Spleen (tissue), 11 donors: ENCODE results near the gene SELENOH. TPM values are rescaled to one million over a fixed set of nuclear protein-coding genes. Genes with fewer than 3 reads are reported as not detected.

Source experiments
- DNase-seq: peaks from one replicate; pipeline ENCODE4 v3.0.0-alpha.2; 2020
- H3K27ac ChIP-seq, 8 donors: fragments of 200-600 bp; sonication (generic) in 7 of 8; 1 replicate in 4 of 8; 2 replicates in 4 of 8; pipeline versions ENCODE4 v1.5.0 to v1.8.0; 2016 to 2021; ENCODE audit warnings: inconsistent platforms in 4 of 8, mild to moderate bottlenecking in 4 of 8, moderate library complexity in 1 of 8
- H3K27me3 ChIP-seq, 7 donors: fragments of 200-600 bp; sonication (generic) in 6 of 7; replicated peaks in 1 of 7; 1 replicate in 4 of 7; 2 replicates in 3 of 7; pipeline versions ENCODE4 v1.5.0 to v1.8.0; 2016 to 2021; ENCODE audit warnings: inconsistent platforms in 3 of 7, mild to moderate bottlenecking in 1 of 7
- H3K36me3 ChIP-seq, 6 donors: fragments of 200-600 bp; sonication (generic) in 5 of 6; 1 replicate in 4 of 6; 2 replicates in 2 of 6; pipeline versions ENCODE4 v1.5.0 to v1.8.0; 2016 to 2021; ENCODE audit warnings: inconsistent platforms in 2 of 6
- H3K4me1 ChIP-seq, 6 donors: fragments of 200-600 bp; sonication (generic) in 5 of 6; 1 replicate in 3 of 6; 2 replicates in 3 of 6; pipeline versions ENCODE4 v1.5.0 to v1.8.0; 2016 to 2021; ENCODE audit warnings: inconsistent platforms in 3 of 6
- H3K4me3 ChIP-seq, 8 donors: fragments of 200-600 bp; sonication (generic) in 7 of 8; 1 replicate in 4 of 8; 2 replicates in 4 of 8; pipeline versions ENCODE4 v1.5.0 to v1.8.0; 2016 to 2021; ENCODE audit warnings: inconsistent platforms in 4 of 8, mild to moderate bottlenecking in 4 of 8, moderate library complexity in 2 of 8
- H3K9me3 ChIP-seq, 8 donors: fragments of 200-600 bp; sonication (generic) in 7 of 8; 1 replicate in 4 of 8; 2 replicates in 4 of 8; pipeline versions ENCODE4 v1.5.0 to v1.8.0; 2016 to 2021; ENCODE audit warnings: inconsistent platforms in 4 of 8
- POLR2A ChIP-seq, 3 donors: fragments of 450-650 bp; IDR thresholded peaks; one replicate each; pipeline ENCODE4 v1.5.1; 2017; ENCODE audit warnings: antibody characterized with exemption in 3 of 3, mild to moderate bottlenecking in 1 of 3
- POLR2AphosphoS5 ChIP-seq, 3 donors: sonication (generic); formaldehyde crosslinking; IDR thresholded peaks; one replicate each; pipeline ENCODE4 v1.5.1; 2017; ENCODE audit warnings: antibody characterized with exemption in 3 of 3
- WGBS, 5 donors: extraction: QIAGEN DNeasy Blood & Tissue Kit in 3 of 5; methylation state at CpG; one replicate each; pipeline versions ENCODE4 v1.1.5 to v1.1.7; 2013 to 2018; 5-methylcytosine and 5-hydroxymethylcytosine counted together
- intact Hi-C: fragments of 100-400 bp; cut with DNase I; formaldehyde crosslinking; loops from one replicate; pipeline ENCODE4 v1.15.0; 2023; ENCODE audit warnings: low total_unique reads
- polyA plus RNA-seq, 3 donors: library from polyadenylated mRNA; stranded (reverse); fragments of 200-250 nt; gene quantifications; one replicate each; pipeline ENCODE4 v1.2.1, GENCODE V29; 2013
- total RNA-seq, 7 donors: library from RNA; depleted of rRNA in 3 of 7; stranded (reverse); fragments of >200 nt in 3 of 7; fragmentation: NEBNext Ultra II Directional in 4 of 7; extraction: Animal tissue kit (Norgen Biotek cat#: 25700) in 4 of 7; gene quantifications; one replicate each; pipeline versions ENCODE4 v1.1.0 to v1.2.1, GENCODE V29; 2016 to 2021
- TF ChIP-seq, protein P1 (sequence below), 11 experiments: fragments of 200-600 bp in 7 of 11; fragments of 450-650 bp in 4 of 11; sonication (generic) in 4 of 11; IDR thresholded peaks in 8 of 11; conservative IDR thresholded peaks in 3 of 11; 1 replicate in 7 of 11; 2 replicates in 4 of 11; pipeline versions ENCODE4 v1.4.0 to v1.8.0; 2016 to 2021; ENCODE audit warnings: antibody characterized with exemption in 11 of 11, inconsistent platforms in 4 of 11, mild to moderate bottlenecking in 1 of 11
- donor health status: healthy with polysubstance abuse.
- donor health status: DM: no; HTN: no; CAD: no; lungs with moderate emphysema.
- donor health status: DM: no; HTN: no; CAD: no.
- donor health status: Bipolar disorder and iron deficiency.
- donor health status: healthy.
- donor health status: DM: no; HTN: no; CAD: no.
- donor health status: DM: yes; HTN: yes; CAD: no.

SELENOH gene
- total and polyA plus RNA-seq, 10 donors = 79.1 to 247 (median 115) TPM

DNA sequence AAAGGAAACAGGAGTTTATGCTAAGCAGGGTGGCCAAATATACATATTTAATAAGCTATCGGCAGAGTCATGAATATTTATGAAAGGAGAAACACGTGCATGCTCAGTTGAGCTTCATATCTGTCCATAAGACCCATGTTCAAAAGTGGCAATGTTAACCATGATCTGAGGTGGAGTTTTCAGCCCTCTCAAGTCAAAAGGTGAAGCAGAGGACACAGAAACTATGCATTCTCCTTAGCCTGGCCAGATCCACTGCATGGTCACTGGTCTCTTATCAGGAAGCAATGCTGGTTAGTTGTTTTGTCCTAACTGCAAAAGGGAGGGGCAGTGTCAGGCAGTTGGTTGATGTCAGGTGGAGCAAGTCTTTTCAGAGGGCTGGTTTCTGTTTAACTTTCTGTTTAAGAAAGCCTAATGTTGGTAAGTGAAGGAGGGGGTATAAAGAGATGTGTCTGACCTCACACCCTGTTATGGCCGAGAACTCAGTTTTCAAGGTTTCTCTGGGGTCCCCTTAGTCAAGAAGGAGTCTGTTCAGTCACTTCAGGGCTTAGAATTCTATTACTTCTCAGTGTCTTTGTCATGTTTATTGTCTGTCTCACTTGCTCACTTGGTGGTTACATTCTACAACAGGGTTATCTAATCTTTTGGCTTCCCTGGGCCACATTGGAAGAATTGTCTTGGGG, 5.5 kb upstream of the SELENOH start:
- H3K27me3 ChIP-seq = no peaks in the 10 kb centered on the region
- WGBS, 5 donors = 75 to 84% (median 83%) methylated on average over 3 of the region's 3 CpGs
- no peak overlapping the region for H3K27ac ChIP-seq
- H3K9me3 ChIP-seq = no peaks in the 10 kb centered on the region
- TF ChIP-seq POLR2A (IDR thresholded peaks at IDR 0.05) (no peak), POLR2AphosphoS5 (IDR thresholded peaks at IDR 0.05) (no peak)
- TF ChIP-seq, protein P1, sequence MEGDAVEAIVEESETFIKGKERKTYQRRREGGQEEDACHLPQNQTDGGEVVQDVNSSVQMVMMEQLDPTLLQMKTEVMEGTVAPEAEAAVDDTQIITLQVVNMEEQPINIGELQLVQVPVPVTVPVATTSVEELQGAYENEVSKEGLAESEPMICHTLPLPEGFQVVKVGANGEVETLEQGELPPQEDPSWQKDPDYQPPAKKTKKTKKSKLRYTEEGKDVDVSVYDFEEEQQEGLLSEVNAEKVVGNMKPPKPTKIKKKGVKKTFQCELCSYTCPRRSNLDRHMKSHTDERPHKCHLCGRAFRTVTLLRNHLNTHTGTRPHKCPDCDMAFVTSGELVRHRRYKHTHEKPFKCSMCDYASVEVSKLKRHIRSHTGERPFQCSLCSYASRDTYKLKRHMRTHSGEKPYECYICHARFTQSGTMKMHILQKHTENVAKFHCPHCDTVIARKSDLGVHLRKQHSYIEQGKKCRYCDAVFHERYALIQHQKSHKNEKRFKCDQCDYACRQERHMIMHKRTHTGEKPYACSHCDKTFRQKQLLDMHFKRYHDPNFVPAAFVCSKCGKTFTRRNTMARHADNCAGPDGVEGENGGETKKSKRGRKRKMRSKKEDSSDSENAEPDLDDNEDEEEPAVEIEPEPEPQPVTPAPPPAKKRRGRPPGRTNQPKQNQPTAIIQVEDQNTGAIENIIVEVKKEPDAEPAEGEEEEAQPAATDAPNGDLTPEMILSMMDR (IDR thresholded peaks at IDR 0.05 in 8 of 11, conservative IDR thresholded peaks at IDR 0.05 in 3 of 11) = no peak
- no peak overlapping the region for H3K4me3 ChIP-seq
- peaks cover 0 to 64% (median 25%) of the 10 kb centered on the region in 6 donors for H3K36me3 ChIP-seq
- peaks cover 3 to 19% (median 7%) of the 10 kb centered on the region in 6 donors for H3K4me1 ChIP-seq
- DNase-seq = no peak
- intact Hi-C loops = no loop called here

DNA sequence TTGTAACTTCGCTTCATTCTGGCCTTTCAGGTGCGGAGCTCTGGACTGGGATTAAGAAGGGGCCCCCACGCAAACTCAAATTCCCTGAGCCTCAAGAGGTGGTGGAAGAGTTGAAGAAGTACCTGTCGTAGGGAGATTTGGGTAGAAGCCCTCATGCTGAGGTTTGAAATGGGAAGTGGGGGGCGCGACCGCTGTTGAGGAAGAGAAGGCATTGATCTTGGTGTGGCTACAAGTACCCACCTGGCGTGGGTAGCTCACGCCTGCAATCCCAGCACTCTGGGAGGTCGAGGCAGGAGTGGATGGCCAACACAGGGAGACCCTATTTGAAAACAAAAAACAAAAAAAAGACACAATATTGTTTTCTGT, 779 bp downstream of the SELENOH start:
- TF ChIP-seq POLR2A (IDR thresholded peaks at IDR 0.05) = no peak
- TF ChIP-seq, protein P1 (IDR thresholded peaks at IDR 0.05 in 8 of 11, conservative IDR thresholded peaks at IDR 0.05 in 3 of 11) = no peak
- no peak for TF ChIP-seq POLR2AphosphoS5 (IDR thresholded peaks at IDR 0.05)

DNA sequence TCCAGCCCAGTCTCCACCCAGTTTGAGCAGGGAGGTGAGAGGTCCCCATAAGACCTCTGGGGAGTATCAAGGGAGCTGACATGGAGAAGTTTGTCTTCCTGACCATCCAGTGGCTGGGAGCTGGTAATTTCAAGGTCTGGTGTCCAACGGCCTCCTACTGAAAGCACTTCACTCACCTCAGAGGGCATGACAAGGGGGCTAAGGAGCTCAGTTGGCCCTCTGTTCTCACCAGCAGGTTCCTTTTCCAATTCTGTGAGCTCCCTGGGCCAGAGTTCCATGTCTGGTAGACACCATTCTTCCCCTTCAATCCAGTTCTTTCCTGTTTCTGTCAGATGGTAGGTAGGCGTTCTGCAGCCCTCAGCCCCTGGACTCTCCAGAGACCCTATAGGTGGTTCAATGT, 3.1 kb downstream of the SELENOH start:
- Histone ChIP-seq H3K4me3 (no peak overlapping the region), H3K36me3 (peaks cover 0 to 66% (median 39%) of the 10 kb centered on the region in 6 donors), H3K4me1 (peaks cover 15 to 56% (median 37%) of the 10 kb centered on the region in 6 donors), H3K27me3 (no peaks in the 10 kb centered on the region), H3K9me3 (no peaks in the 10 kb centered on the region), H3K27ac (peak overlapping the region in 1 of 8 donors; percentile 50)
- WGBS, 5 donors = 48 to 78% (median 67%) methylated on average over 2 of the region's 2 CpGs
- intact Hi-C loops = no loop called here
- no peak for TF ChIP-seq POLR2A (IDR thresholded peaks at IDR 0.05)
- TF ChIP-seq, protein P1 (IDR thresholded peaks at IDR 0.05 in 8 of 11, conservative IDR thresholded peaks at IDR 0.05 in 3 of 11) = no peak
- no peak for TF ChIP-seq POLR2AphosphoS5 (IDR thresholded peaks at IDR 0.05)
- no peak for DNase-seq

More for the DNA sequence above, 779 bp downstream of the SELENOH start:
- intact Hi-C loops = no loop called here
- 0 to 1% (median 0%) methylated on average over 10 of the region's 10 CpGs for WGBS, 5 donors
- Histone ChIP-seq H3K4me3 (peak overlapping the region; percentile 56 to 94 (median 90)), H3K36me3 (peaks cover 0 to 82% (median 60%) of the 10 kb centered on the region in 6 donors), H3K9me3 (no peaks in the 10 kb centered on the region), H3K27me3 (no peaks in the 10 kb centered on the region), H3K4me1 (peaks cover 15 to 56% (median 37%) of the 10 kb centered on the region in 6 donors), H3K27ac (peak overlapping the region; percentile 93 to 98 (median 96))
- DNase-seq = peak; percentile 80

DNA sequence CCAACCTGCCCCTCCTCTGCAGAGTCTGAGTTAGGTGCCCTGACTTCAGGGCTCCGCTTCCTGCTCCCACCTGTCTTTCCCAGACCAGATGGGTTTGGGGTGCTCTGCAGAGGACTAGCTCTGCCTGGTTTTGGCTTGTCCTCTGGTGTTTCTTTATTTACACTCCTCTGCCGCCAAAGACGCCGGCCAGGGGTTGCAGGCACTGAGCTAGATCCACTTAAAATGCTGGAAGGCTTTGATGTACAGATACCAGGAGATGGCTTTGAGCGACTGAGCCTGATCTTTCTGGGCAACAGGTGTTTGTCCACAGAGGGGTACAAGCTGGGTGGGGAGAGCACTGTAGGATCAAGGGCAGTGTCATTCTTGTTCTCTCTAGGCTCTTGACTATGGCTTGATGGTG, 3.9 kb downstream of the SELENOH start:
- Histone ChIP-seq H3K9me3 (no peaks in the 10 kb centered on the region), H3K4me3 (no peak overlapping the region), H3K27ac (no peak overlapping the region), H3K27me3 (no peaks in the 10 kb centered on the region), H3K36me3 (peaks cover 0 to 58% (median 36%) of the 10 kb centered on the region in 6 donors), H3K4me1 (peaks cover 15 to 53% (median 36%) of the 10 kb centered on the region in 6 donors)
- TF ChIP-seq POLR2AphosphoS5 (IDR thresholded peaks at IDR 0.05) = no peak
- TF ChIP-seq POLR2A (IDR thresholded peaks at IDR 0.05) = no peak
- TF ChIP-seq, protein P1 (IDR thresholded peaks at IDR 0.05 in 8 of 11, conservative IDR thresholded peaks at IDR 0.05 in 3 of 11) = no peak
- 92 to 96% (median 95%) methylated on average over 5 of the region's 5 CpGs for WGBS, 5 donors
- intact Hi-C loops = no loop called here
- DNase-seq = no peak
